Activated naive CD4-positive, alpha-beta T cell treated with Interleukin-2 at 50 U/mL for 16 hours (primary cell): ENCODE measurements around the gene ZFAND2A.

Experiments used
- DNase-seq: peaks from one replicate; pipeline ENCODE4 v3.0.0-alpha.2; 2020

ZFAND2A gene

GRCh38 chr7:1104516-1105179 lies 55.3 kb downstream of the ZFAND2A start:
- DNase-seq = no peak

GRCh38 chr7:1103789-1104515 lies 56.0 kb downstream of the ZFAND2A start:
- no peak for DNase-seq

- DNase-seq = peak; percentile 29
Observed at GRCh38 chr7:1103009-1103788, 56.8 kb downstream of the ZFAND2A start.
